ELR (cell line): ENCODE data around the gene BRF1.
"Not testable (repeated sequence)": the region's sequence is repeated elsewhere in the genome, so short reads cannot be mapped to it uniquely, and the experiment has no call there.

Source experiments
- DNase-seq: peaks from one replicate; pipeline ENCODE4 v3.0.0-alpha.2; 2015; ENCODE audit warnings: low read depth

The BRF1 gene

GRCh38 chr14:105333020-105333490 is 32.3 kb upstream of the BRF1 start:
- DNase-seq, result no peak

GRCh38 chr14:105332350-105332874 is 31.6 kb upstream of the BRF1 start:
- no peak for DNase-seq

- DNase-seq, result no peak
Measured at GRCh38 chr14:105331575-105332349, 31.0 kb upstream of the BRF1 start.

GRCh38 chr14:105330491-105330895 is 29.7 kb upstream of the BRF1 start:
- peak; percentile 66 for DNase-seq

- DNase-seq, result no peak
Measured at GRCh38 chr14:105329411-105330150, 28.8 kb upstream of the BRF1 start.

- no peak for DNase-seq
Measured at GRCh38 chr14:105328678-105329390, 28.0 kb upstream of the BRF1 start.

GRCh38 chr14:105328070-105328677 is 27.4 kb upstream of the BRF1 start:
- DNase-seq, result no peak

- not testable (repeated sequence) for DNase-seq
Measured at GRCh38 chr14:105327695-105328045, 26.9 kb upstream of the BRF1 start.

- DNase-seq, result no peak
Measured at GRCh38 chr14:105326891-105327694, 26.3 kb upstream of the BRF1 start.

- DNase-seq, result no peak
Measured at GRCh38 chr14:105326568-105326867, 25.7 kb upstream of the BRF1 start.

GRCh38 chr14:105325716-105326567 is 25.1 kb upstream of the BRF1 start:
- DNase-seq, result no peak

GRCh38 chr14:105325303-105325702 is 24.5 kb upstream of the BRF1 start:
- DNase-seq, result no peak

- no peak for DNase-seq
Measured at GRCh38 chr14:105324871-105325270, 24.1 kb upstream of the BRF1 start.

- no peak for DNase-seq
Measured at GRCh38 chr14:105324080-105324778, 23.4 kb upstream of the BRF1 start.

GRCh38 chr14:105323663-105324062 is 22.9 kb upstream of the BRF1 start:
- DNase-seq, result no peak

- DNase-seq, result peak; percentile 22
Measured at GRCh38 chr14:105322791-105323556, 22.2 kb upstream of the BRF1 start.

- peak; percentile 39 for DNase-seq
Measured at GRCh38 chr14:105317546-105317945, 16.7 kb upstream of the BRF1 start.

- DNase-seq, result no peak
Measured at GRCh38 chr14:105316968-105317510, 16.2 kb upstream of the BRF1 start.

GRCh38 chr14:105316577-105316941 is 15.8 kb upstream of the BRF1 start:
- DNase-seq, result no peak
